ENCODE results near the gene SMOC2.

- no peak for TF ChIP-seq FOXJ3 (CRISPR knock-in tag; IDR thresholded peaks at IDR 0.05)
- TF ChIP-seq CTCF (IDR thresholded peaks at IDR 0.05): no peak
- TF ChIP-seq RCOR1 (IDR thresholded peaks at IDR 0.05; ENCODE audit: low read length): no peak
- no peak for TF ChIP-seq CHD2 (IDR thresholded peaks at IDR 0.05; ENCODE audit: low read length, partially characterized antibody)
Observed at GRCh38 chr6:168640181-168640580, 199.2 kb downstream of the SMOC2 start.
